ENCODE results near the gene ABR. TPM values are rescaled to one million over a fixed set of nuclear protein-coding genes. Genes with fewer than 3 reads are reported as not detected.

The ABR gene
- total and polyA plus RNA-seq, 2 donors from 2014 or later = 18.7 to 116 TPM

DNA sequence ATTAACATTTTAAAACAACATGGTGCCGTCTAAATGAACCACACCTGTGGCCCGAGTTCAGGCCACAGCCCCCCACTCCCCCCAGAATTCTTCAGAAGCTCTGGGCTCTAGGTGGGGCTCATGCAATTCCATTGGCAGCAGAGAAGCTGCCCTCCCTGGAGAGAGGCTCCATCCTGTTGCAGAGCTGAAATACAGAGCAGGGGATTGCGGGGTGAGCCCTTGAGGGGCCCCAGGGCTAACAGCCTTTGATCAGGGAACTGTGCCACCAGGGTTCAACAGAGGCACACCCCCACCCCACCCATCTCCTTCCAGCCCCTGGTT lies 69.3 kb downstream of the ABR start:
- intact Hi-C loops (cut with DNase I) = no loop called here
- Histone ChIP-seq H3K27ac (ENCODE audit: low read depth in 2 of 2, low read length in 2 of 2) (no peak overlapping the region), H3K9me3 (ENCODE audit: control insufficient read depth in 2 of 3, insufficient read depth in 1 of 3, low read length in 3 of 3) (no peaks in the 10 kb centered on the region), H3K4me3 (ENCODE audit: low read length in 3 of 3) (no peak overlapping the region), H3K27me3 (ENCODE audit: control insufficient read depth, insufficient read depth, low read length) (no peaks in the 10 kb centered on the region), H3K9ac (ENCODE audit: low read length in 3 of 3) (no peak overlapping the region), H3K4me1 (ENCODE audit: control insufficient read depth in 2 of 3, insufficient read depth in 2 of 3, low read depth in 1 of 3, low read length in 3 of 3) (peaks cover 0 to 30% (median 0%) of the 10 kb centered on the region in 3 donors), H3K36me3 (ENCODE audit: control insufficient read depth in 2 of 3, insufficient read depth in 3 of 3, low read length in 3 of 3) (no peaks in the 10 kb centered on the region)
- DNase-seq (no peak), FAIRE-seq (no peak)
- TF ChIP-seq, protein P1, sequence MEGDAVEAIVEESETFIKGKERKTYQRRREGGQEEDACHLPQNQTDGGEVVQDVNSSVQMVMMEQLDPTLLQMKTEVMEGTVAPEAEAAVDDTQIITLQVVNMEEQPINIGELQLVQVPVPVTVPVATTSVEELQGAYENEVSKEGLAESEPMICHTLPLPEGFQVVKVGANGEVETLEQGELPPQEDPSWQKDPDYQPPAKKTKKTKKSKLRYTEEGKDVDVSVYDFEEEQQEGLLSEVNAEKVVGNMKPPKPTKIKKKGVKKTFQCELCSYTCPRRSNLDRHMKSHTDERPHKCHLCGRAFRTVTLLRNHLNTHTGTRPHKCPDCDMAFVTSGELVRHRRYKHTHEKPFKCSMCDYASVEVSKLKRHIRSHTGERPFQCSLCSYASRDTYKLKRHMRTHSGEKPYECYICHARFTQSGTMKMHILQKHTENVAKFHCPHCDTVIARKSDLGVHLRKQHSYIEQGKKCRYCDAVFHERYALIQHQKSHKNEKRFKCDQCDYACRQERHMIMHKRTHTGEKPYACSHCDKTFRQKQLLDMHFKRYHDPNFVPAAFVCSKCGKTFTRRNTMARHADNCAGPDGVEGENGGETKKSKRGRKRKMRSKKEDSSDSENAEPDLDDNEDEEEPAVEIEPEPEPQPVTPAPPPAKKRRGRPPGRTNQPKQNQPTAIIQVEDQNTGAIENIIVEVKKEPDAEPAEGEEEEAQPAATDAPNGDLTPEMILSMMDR (IDR thresholded peaks at IDR 0.05; ENCODE audit: borderline replicate concordance, extremely low read depth, insufficient read depth) = no peak

GRCh38 chr17:1109606-1110540 lies 69.9 kb downstream of the ABR start:
- TF ChIP-seq, protein P1 (IDR thresholded peaks at IDR 0.05; ENCODE audit: borderline replicate concordance, extremely low read depth, insufficient read depth) = no peak
- intact Hi-C loops (cut with DNase I) = no loop called here
- Histone ChIP-seq H3K36me3 (ENCODE audit: control insufficient read depth in 2 of 3, insufficient read depth in 3 of 3, low read length in 3 of 3) (no peaks in the 10 kb centered on the region), H3K9me3 (ENCODE audit: control insufficient read depth in 2 of 3, insufficient read depth in 1 of 3, low read length in 3 of 3) (no peaks in the 10 kb centered on the region), H3K4me1 (ENCODE audit: control insufficient read depth in 2 of 3, insufficient read depth in 2 of 3, low read depth in 1 of 3, low read length in 3 of 3) (peaks cover 0 to 28% (median 0%) of the 10 kb centered on the region in 3 donors), H3K9ac (ENCODE audit: low read length in 3 of 3) (peak overlapping the region in 1 of 3 donors; percentile 19), H3K4me3 (ENCODE audit: low read length in 3 of 3) (peak overlapping the region in 1 of 3 donors; percentile 29), H3K27me3 (ENCODE audit: control insufficient read depth, insufficient read depth, low read length) (no peaks in the 10 kb centered on the region), H3K27ac (ENCODE audit: low read depth in 2 of 2, low read length in 2 of 2) (peak overlapping the region in 1 of 2 donors; percentile 53)
- DNase-seq = peak; percentile 53 to 89 (median 73)
- no peak for FAIRE-seq

GRCh38 chr17:1108765-1109605 lies 70.8 kb downstream of the ABR start:
- intact Hi-C loops (cut with DNase I) = no loop called here
- no peaks in the 10 kb centered on the region for H3K9me3 ChIP-seq (ENCODE audit: control insufficient read depth in 2 of 3, insufficient read depth in 1 of 3, low read length in 3 of 3)
- H3K27ac ChIP-seq (ENCODE audit: low read depth in 2 of 2, low read length in 2 of 2) = peak overlapping the region in 1 of 2 donors; percentile 58
- FAIRE-seq (no peak), DNase-seq (peak; percentile 41 to 89 (median 74))
- peak overlapping the region in 2 of 3 donors; percentile 29 to 55 for H3K9ac ChIP-seq (ENCODE audit: low read length in 3 of 3)
- H3K27me3 ChIP-seq (ENCODE audit: control insufficient read depth, insufficient read depth, low read length) = no peaks in the 10 kb centered on the region
- TF ChIP-seq, protein P1 (IDR thresholded peaks at IDR 0.05; ENCODE audit: borderline replicate concordance, extremely low read depth, insufficient read depth) = no peak
- peaks cover 0 to 26% (median 0%) of the 10 kb centered on the region in 3 donors for H3K4me1 ChIP-seq (ENCODE audit: control insufficient read depth in 2 of 3, insufficient read depth in 2 of 3, low read depth in 1 of 3, low read length in 3 of 3)
- H3K36me3 ChIP-seq (ENCODE audit: control insufficient read depth in 2 of 3, insufficient read depth in 3 of 3, low read length in 3 of 3) = no peaks in the 10 kb centered on the region
- H3K4me3 ChIP-seq (ENCODE audit: low read length in 3 of 3) = peak overlapping the region; percentile 40 to 54 (median 54)
